ENCODE measurements around the gene OSGIN1. TPM values are rescaled to one million over a fixed set of nuclear protein-coding genes. Genes with fewer than 3 reads are reported as not detected.

OSGIN1 gene
- total RNA-seq, 2 donors from 2014 or later: 7.0 to 8.3 TPM

GRCh38 chr16:83925095-83925905 is 27.7 kb upstream of the OSGIN1 start:
- intact Hi-C loops (cut with DNase I): no loop called here
- ATAC-seq (no peak), DNase-seq (no peak)

DNA sequence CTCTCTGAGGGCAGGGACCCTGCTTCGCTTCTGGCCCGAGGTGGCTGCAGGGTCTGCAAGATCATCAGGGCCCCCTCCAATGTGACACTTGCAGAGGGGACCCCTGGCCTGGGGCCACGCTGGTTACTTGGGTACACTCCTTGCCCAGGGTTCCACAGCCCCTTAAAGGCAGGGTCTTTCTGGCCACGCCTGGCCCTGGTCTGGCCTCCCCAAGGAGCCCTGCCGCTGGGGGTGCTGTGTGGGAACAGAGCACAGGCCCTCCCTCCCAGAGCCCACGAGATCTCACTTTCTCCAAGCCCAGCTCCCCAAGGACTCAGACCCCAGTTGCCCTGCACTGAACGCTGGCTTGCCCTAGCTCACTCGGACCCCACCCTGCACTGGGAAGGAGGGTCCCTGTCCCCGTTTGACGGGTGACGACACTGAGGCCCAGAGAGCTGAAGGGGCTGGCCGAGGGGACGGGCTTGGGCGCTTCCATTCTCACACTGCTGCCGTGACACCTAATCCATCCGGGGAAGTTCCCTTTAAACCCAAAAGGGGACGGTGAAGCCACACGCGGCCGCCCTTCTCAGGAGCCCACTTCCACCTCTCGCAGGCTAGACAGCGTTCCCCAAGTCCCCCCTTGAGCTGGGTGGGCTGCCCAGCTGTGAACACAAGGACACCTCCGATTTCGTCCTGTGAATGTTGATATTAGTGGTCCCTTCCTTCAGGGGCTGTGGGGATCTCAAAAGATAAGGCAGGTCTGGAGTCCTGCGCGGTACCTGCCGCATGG is 26.9 kb upstream of the OSGIN1 start:
- ATAC-seq (no peak), DNase-seq (no peak)
- intact Hi-C loops (cut with DNase I): no loop called here

- intact Hi-C loops (cut with DNase I): no loop called here
Measured at GRCh38 chr16:83926726-83927397, 26.2 kb upstream of the OSGIN1 start.

GRCh38 chr16:83928341-83929055 is 24.5 kb upstream of the OSGIN1 start:
- intact Hi-C loops (cut with DNase I): no loop called here
- no peak for ATAC-seq
- DNase-seq: no peak

More at GRCh38 chr16:83926726-83927397, 26.2 kb upstream of the OSGIN1 start:
- DNase-seq: peak; percentile 74
- peak; percentile 72 to 81 for ATAC-seq

- intact Hi-C loops (cut with DNase I): no loop called here
- ATAC-seq (peak in 1 of 2 donors; percentile 54), DNase-seq (no peak)
Measured at GRCh38 chr16:83929811-83930555, 23.1 kb upstream of the OSGIN1 start.

DNA sequence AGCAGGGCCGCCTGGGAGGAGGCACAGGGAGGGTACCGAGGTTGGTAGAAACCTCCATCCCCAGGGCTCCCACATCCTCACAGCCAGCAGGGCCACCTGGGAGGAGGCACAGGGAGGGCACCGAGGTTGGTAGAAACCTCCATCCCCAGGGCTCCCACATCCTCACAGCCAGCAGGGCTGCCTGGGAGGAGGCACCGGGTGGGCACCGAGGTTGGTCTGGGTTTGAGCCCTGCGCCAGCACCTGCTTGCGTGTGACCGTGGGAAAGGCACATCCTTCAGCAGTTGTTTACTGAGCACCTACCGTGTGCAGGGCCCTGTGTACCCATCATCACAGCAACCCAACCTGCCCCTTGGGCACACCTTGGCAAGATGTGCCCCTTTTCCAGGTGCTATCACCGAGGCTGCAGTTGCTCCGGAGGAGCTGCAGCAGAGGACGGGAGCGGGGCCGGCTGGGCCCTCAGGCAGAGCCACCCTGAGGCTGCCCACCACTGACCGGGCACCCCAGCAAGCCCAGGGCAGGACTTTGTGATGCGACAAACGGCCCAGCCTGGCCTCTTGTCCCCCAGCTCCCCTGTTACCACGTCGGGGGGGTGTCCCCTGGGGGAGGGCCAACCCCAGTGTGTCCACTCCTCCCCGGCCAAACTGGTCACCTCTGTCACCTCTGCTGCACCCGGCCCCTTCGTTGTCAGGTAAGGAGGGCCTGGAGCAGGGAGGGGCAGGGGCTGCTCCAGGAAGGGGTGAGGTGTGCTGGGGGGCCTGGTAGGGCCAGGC is 22.1 kb upstream of the OSGIN1 start:
- DNase-seq: no peak
- intact Hi-C loops (cut with DNase I): no loop called here
- no peak for ATAC-seq

DNA sequence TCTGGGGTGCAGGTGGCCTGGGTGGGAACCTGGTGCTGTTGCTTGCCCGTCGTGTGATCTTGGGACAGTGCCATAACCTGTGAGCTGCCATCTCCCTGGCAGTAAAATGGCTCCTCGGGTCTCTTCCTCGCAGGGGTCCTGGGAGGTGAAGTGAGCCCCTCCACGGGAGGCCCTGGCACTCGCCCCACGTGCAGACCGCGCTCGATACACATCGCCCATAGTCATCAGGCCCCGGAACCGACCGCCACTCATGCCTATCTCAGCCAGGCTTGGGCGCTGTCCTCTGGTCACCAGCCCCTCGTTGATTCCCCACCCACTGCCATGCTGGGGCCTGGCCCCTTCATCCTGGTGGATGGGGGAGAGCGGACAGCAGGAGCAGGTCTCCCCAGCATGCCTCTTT is 21.5 kb upstream of the OSGIN1 start:
- intact Hi-C loops (cut with DNase I): no loop called here
- DNase-seq (no peak), ATAC-seq (no peak)

DNA sequence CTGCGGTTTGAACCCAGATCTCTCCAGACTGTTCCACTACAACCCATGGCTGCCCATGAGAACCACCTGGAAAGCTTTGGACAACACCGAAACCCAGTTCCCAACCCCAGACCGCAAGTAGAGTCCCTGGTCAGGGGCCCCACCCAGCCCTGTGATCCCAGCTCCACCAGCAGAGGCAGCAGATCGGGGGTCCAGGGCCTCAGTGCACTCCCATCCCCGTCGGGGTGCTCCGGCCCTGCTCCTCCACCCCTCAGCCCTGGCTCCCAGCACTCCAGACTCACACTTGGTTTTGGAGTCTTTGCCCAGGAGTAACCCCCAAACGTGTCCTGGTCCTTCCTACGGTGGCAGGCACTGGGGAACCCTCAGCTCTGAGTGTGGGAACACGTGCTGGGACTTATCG is 20.7 kb upstream of the OSGIN1 start:
- DNase-seq: no peak
- ATAC-seq: no peak
- intact Hi-C loops (cut with DNase I): no loop called here

DNA sequence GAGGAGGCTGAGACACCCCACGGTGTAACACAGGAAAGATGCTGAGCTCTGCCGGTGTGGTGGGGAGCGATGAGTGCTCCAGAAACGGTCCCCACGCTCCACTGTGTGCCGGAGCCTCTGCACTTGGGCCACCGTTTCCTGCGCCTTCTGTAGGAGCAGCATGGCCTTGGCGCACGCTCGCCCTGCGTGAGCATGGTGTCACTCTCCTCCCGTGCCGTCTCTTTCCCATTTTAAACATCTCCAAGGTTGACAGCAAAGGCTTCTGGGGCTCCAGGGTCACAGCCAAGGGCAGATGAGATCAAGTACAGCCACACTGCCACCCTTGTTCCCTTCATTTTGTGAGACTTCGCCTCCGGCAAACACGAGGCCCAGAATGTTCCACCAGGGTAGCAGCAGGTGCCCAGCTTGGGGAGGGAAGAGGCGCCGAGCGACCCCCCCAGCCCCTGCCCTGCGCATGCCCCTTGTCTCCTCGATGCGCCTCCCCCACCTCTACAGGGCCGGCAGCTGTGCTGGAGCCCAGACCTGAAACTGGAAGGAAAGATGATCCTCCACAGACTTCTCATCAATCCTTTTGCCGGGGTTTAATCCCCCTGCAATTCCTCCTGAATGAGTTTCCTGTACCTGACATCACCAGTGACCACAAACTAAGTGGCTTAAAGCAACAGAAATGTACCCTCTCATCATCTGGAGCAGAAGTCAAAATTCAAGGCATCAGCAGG is 19.9 kb upstream of the OSGIN1 start:
- intact Hi-C loops (cut with DNase I): no loop called here
- ATAC-seq: no peak
- no peak for DNase-seq

DNA sequence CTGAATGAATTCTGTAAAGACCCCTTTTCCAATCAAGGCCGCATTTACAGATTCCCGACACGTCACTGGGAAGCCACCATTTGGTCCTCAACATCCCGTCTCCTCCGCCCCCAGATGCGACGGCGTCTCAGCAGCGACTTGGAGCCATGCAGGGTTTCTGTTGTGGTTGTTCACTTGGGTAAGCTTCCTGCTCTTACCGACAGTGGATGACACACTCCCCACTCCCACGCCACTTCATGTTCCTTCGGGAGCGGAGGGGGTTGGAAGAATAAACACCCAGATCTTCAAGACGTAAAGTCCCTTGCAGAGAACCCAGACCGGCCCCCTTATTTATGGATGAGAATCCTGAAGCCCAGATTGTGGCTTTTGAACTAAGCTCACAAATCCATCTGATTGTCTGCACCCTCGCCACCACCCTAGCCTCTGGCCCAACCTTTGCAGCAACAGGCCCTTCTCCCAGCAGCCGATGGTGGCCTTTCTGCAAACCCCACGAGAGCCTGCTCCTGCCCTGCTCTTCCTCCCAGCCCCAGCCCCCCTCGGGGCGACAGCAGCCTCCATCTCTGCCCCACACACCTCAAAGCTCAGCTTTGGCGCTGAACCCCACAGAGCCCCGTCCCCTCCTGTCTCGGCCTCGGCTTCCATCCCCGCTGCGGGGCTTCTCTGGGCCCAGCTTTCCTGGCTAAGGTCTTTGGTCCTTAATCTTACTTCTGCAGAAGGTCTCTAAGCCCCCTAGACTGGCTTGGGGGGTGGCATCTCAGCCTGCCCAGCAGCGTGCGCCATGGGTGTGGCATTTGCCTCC is 19.0 kb upstream of the OSGIN1 start:
- ATAC-seq (no peak), DNase-seq (no peak)
- intact Hi-C loops (cut with DNase I): no loop called here

DNA sequence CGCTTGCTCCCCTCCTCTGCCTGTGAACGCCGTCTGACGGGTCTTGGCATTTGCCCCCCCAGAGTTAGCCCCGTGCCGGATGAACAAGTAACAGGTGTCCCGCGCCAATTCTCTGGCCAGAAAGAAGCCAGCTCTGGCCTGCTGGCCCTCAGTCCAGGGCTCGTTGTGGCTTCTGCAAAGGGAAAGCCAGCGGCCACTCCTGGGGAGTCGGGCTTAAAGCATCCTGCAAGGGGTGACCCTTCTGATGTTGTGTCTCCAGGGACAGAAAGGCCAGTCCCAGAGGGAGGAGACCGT is 18.4 kb upstream of the OSGIN1 start:
- DNase-seq (no peak), ATAC-seq (no peak)
- intact Hi-C loops (cut with DNase I): no loop called here

- intact Hi-C loops (cut with DNase I): no loop called here
- DNase-seq (no peak), ATAC-seq (no peak)
Measured at GRCh38 chr16:83935005-83935857, 17.8 kb upstream of the OSGIN1 start.

- intact Hi-C loops (cut with DNase I): no loop called here
- ATAC-seq: no peak
- DNase-seq: no peak
Measured at GRCh38 chr16:83935858-83936255, 17.2 kb upstream of the OSGIN1 start.

GRCh38 chr16:83936581-83937165 is 16.4 kb upstream of the OSGIN1 start:
- intact Hi-C loops (cut with DNase I): no loop called here
- ATAC-seq (no peak), DNase-seq (no peak)

- DNase-seq (no peak), ATAC-seq (no peak)
- intact Hi-C loops (cut with DNase I): no loop called here
Measured at GRCh38 chr16:83937267-83937666, 15.8 kb upstream of the OSGIN1 start.
